Trophoblast cell (in vitro differentiated cells and primary cell): ENCODE results near the gene GOLGA2.

Experiments
- DNase-seq, 2 donors: peaks; one replicate each; pipeline ENCODE4 v3.0.0-alpha.2; 2016
- H2AFZ ChIP-seq: 2 replicates; pipeline ENCODE4 v1.6.1; 2013; ENCODE audit warnings: low read length, moderate library complexity, mild to moderate bottlenecking; ENCODE audit not compliant: insufficient read depth, poor library complexity
- H2AK5ac ChIP-seq: 2 replicates; pipeline ENCODE4 v1.6.1; 2013; ENCODE audit warnings: mild to moderate bottlenecking, low read length
- H2BK120ac ChIP-seq: 2 replicates; pipeline ENCODE4 v1.6.1; 2013; ENCODE audit warnings: low read length, mild to moderate bottlenecking, moderate library complexity; ENCODE audit not compliant: insufficient read depth, poor library complexity
- H2BK12ac ChIP-seq: 2 replicates; pipeline ENCODE4 v1.6.1; 2013; ENCODE audit warnings: mild to moderate bottlenecking, low read length, moderate library complexity
- H2BK5ac ChIP-seq: 2 replicates; pipeline ENCODE4 v1.6.1; 2013; ENCODE audit warnings: low read length, low read depth, moderate library complexity, mild to moderate bottlenecking; ENCODE audit not compliant: poor library complexity
- H3K14ac ChIP-seq: 2 replicates; pipeline ENCODE4 v1.6.1; 2013; ENCODE audit warnings: mild to moderate bottlenecking, low read length
- H3K18ac ChIP-seq: 2 replicates; pipeline ENCODE4 v1.6.1; 2013; ENCODE audit warnings: mild to moderate bottlenecking, low read length
- H3K23ac ChIP-seq: 2 replicates; pipeline ENCODE4 v1.6.1; 2013; ENCODE audit warnings: low read length
- H3K27ac ChIP-seq: 2 replicates; pipeline ENCODE4 v1.5.1; 2013; ENCODE audit warnings: low read depth, mild to moderate bottlenecking, inconsistent platforms, low read length, moderate library complexity
- H3K27me3 ChIP-seq: 2 replicates; pipeline ENCODE4 v1.6.1; 2013; ENCODE audit warnings: inconsistent platforms, mild to moderate bottlenecking, low read length, moderate library complexity; ENCODE audit not compliant: insufficient read depth
- H3K36me3 ChIP-seq, 2 experiments: 1 replicate in 1 of 2; 2 replicates in 1 of 2; pipeline ENCODE4 v1.6.1; 2013; ENCODE audit warnings: low read length in 2 of 2, mild to moderate bottlenecking in 2 of 2, moderate library complexity in 1 of 2; ENCODE audit not compliant: insufficient read depth in 2 of 2, control insufficient read depth in 1 of 2
- H3K4ac ChIP-seq: 2 replicates; pipeline ENCODE4 v1.6.1; 2013; ENCODE audit warnings: low read depth, mild to moderate bottlenecking, low read length, moderate library complexity
- H3K4me1 ChIP-seq, 2 experiments: 1 replicate in 1 of 2; 2 replicates in 1 of 2; pipeline ENCODE4 v1.6.1; 2013; ENCODE audit warnings: low read length in 2 of 2, mild to moderate bottlenecking in 2 of 2, moderate library complexity in 1 of 2; ENCODE audit not compliant: insufficient read depth in 2 of 2, control insufficient read depth in 1 of 2
- H3K4me2 ChIP-seq: 2 replicates; pipeline ENCODE4 v1.6.1; 2013; ENCODE audit warnings: inconsistent platforms, mild to moderate bottlenecking, low read length, moderate library complexity
- H3K4me3 ChIP-seq: 2 replicates; pipeline ENCODE4 v1.5.1; 2013; ENCODE audit warnings: mild to moderate bottlenecking, low read depth, low read length, inconsistent platforms
- H3K79me1 ChIP-seq: one replicate; pipeline ENCODE4 v1.6.1; 2013; ENCODE audit warnings: low read length
- H3K79me2 ChIP-seq: 2 replicates; pipeline ENCODE4 v1.6.1; 2013; ENCODE audit warnings: low read length, mild to moderate bottlenecking; ENCODE audit not compliant: control insufficient read depth, insufficient read depth, poor library complexity
- H3K9ac ChIP-seq: 2 replicates; pipeline ENCODE4 v1.6.1; 2013; ENCODE audit warnings: mild to moderate bottlenecking, low read length
- H3K9me3 ChIP-seq: 2 replicates; pipeline ENCODE4 v1.6.1; 2013; ENCODE audit warnings: low read depth, mild to moderate bottlenecking, control low read depth, inconsistent platforms, low read length; ENCODE audit not compliant: insufficient read depth
- H4K12ac ChIP-seq: 2 replicates; pipeline ENCODE4 v1.6.1; 2013; ENCODE audit warnings: low read depth, mild to moderate bottlenecking, low read length, moderate library complexity
- H4K8ac ChIP-seq: 2 replicates; pipeline ENCODE4 v1.6.1; 2013; ENCODE audit warnings: low read depth, mild to moderate bottlenecking, low read length, moderate library complexity
- H4K91ac ChIP-seq: one replicate; pipeline ENCODE4 v1.6.1; 2013; ENCODE audit warnings: low read depth, mild to moderate bottlenecking, low read length, moderate library complexity
- WGBS: extraction: QIAGEN DNeasy Blood & Tissue Kit; methylation state at CpG from one replicate; pipeline ENCODE4 v1.1.7; 2013; ENCODE audit warnings: missing lambda C conversion rate; ENCODE audit not compliant: insufficient read length, insufficient coverage; ENCODE audit errors: extremely low coverage; 5-methylcytosine and 5-hydroxymethylcytosine counted together

GOLGA2 gene

DNA sequence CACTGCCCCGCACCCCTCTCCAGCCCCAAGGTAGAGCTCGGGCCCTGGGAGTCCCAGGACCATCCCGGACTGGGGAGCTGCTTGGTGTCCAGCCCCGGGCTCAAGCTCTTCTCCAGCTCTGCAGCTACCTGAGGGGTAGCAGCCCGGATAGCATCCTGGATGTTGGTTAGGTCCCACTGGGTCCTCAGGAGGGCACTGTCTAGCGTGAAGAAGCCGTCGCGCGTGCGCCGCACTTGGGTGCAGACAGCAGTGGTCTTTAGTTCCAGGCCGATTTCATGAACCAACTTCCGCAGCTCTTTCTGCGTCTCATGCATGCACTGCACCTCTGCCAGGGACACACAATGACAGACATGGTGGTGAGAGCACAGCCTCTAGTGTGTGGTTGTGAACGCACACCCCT lies 33.7 kb upstream of the GOLGA2 start:
- H3K4me1 ChIP-seq = peaks cover 0 to 2% of the 10 kb centered on the region in 2 experiments
- H4K12ac ChIP-seq = no peak overlapping the region
- DNase-seq = no peak
- no peak overlapping the region for H3K4me2 ChIP-seq
- H2BK5ac ChIP-seq = no peak overlapping the region
- H3K4me3 ChIP-seq = no peak overlapping the region
- peaks cover 2% of the 10 kb centered on the region for H3K9me3 ChIP-seq
- H3K9ac ChIP-seq = no peak overlapping the region
- H3K79me2 ChIP-seq = no peaks in the 10 kb centered on the region
- H3K27ac ChIP-seq = no peak overlapping the region
- peaks cover 39 to 41% of the 10 kb centered on the region in 2 experiments for H3K36me3 ChIP-seq
- H2AK5ac ChIP-seq = no peak overlapping the region
- H3K14ac ChIP-seq = no peak overlapping the region
- no peak overlapping the region for H4K91ac ChIP-seq
- H3K27me3 ChIP-seq = no peaks in the 10 kb centered on the region
- no CpG with 5 or more reads among the region's 16 CpGs for WGBS
- H2AFZ ChIP-seq = no peak overlapping the region
- no peak overlapping the region for H2BK120ac ChIP-seq
- no peak overlapping the region for H3K23ac ChIP-seq
- H2BK12ac ChIP-seq = no peak overlapping the region
- H3K4ac ChIP-seq = no peak overlapping the region
- H3K79me1 ChIP-seq = no peaks in the 10 kb centered on the region
- no peak overlapping the region for H3K18ac ChIP-seq
- no peak overlapping the region for H4K8ac ChIP-seq

DNA sequence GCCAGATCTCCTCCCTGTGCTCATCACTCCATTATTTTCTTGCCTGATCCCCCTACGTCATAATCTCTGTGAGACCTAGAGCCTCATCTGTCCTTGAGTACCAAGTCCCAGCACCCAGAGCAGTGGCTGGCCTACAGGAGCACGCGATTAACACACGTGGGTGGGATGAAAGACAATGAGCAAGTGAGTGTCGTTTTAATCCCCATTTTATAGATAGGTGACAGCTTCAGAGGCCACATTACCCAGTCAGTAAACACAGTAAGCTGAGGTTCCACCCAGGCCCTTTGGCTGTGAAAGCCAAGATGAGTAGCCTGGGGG lies 29.1 kb upstream of the GOLGA2 start:
- H3K4ac ChIP-seq = no peak overlapping the region
- peaks cover 11 to 14% of the 10 kb centered on the region in 2 experiments for H3K36me3 ChIP-seq
- no peaks in the 10 kb centered on the region for H3K79me2 ChIP-seq
- no peak overlapping the region for H2BK12ac ChIP-seq
- no peak overlapping the region for H3K27ac ChIP-seq
- no peak overlapping the region for H3K4me2 ChIP-seq
- no peak overlapping the region for H4K12ac ChIP-seq
- H4K8ac ChIP-seq = no peak overlapping the region
- H2AK5ac ChIP-seq = no peak overlapping the region
- no peaks in the 10 kb centered on the region for H3K79me1 ChIP-seq
- H4K91ac ChIP-seq = no peak overlapping the region
- H3K14ac ChIP-seq = no peak overlapping the region
- no peaks in the 10 kb centered on the region for H3K27me3 ChIP-seq
- no peak overlapping the region for H3K18ac ChIP-seq
- H2BK120ac ChIP-seq = no peak overlapping the region
- H3K9ac ChIP-seq = no peak overlapping the region
- peaks cover 2% of the 10 kb centered on the region for H3K9me3 ChIP-seq
- no peak overlapping the region for H2BK5ac ChIP-seq
- no peak overlapping the region for H3K4me3 ChIP-seq
- no CpG with 5 or more reads among the region's 5 CpGs for WGBS
- no peak for DNase-seq
- no peak overlapping the region for H3K23ac ChIP-seq
- peaks cover 0 to 2% of the 10 kb centered on the region in 2 experiments for H3K4me1 ChIP-seq
- H2AFZ ChIP-seq = no peak overlapping the region

DNA sequence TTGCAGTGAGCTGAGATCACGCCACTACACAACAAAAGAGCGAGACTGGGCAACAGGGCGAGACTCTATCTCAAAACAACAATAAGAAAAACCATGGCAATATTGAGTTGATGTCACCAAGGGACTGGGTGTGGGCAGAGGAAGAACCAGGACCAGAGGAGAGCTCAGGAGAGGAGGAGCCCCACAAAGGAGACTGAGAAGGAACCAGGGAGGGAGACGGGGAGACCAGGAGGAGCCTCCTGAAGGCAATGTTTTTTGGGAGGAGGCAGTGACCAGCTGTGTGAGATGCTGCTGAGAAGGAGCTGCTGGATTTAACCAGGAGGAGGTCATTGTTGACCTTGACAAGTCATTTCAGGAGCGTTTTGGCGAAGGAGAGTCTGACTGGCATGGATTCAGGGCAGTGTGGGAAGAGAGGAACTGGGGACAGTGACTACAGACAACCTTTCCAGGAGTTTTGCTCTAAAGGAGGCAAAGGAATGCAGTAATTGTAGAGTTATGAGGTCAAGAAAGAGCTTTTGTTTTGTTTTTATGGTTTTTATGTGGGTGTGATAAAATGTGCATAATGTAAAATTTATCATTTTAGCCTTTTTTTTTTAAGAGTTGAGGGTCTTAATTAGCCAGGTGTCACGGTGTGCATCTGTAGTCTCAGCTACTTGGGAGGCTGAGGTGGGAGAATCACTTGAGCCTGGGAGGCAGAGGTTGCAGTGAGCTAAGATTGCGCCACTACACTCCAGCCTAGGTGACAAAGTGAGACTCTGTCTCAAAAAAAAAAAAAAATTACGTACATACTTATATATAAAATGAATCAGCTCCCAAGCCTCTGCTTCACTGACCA lies 28.5 kb upstream of the GOLGA2 start:
- Histone ChIP-seq H3K9ac (no peak overlapping the region), H4K12ac (no peak overlapping the region)
- WGBS = no CpG with 5 or more reads among the region's 9 CpGs

DNA sequence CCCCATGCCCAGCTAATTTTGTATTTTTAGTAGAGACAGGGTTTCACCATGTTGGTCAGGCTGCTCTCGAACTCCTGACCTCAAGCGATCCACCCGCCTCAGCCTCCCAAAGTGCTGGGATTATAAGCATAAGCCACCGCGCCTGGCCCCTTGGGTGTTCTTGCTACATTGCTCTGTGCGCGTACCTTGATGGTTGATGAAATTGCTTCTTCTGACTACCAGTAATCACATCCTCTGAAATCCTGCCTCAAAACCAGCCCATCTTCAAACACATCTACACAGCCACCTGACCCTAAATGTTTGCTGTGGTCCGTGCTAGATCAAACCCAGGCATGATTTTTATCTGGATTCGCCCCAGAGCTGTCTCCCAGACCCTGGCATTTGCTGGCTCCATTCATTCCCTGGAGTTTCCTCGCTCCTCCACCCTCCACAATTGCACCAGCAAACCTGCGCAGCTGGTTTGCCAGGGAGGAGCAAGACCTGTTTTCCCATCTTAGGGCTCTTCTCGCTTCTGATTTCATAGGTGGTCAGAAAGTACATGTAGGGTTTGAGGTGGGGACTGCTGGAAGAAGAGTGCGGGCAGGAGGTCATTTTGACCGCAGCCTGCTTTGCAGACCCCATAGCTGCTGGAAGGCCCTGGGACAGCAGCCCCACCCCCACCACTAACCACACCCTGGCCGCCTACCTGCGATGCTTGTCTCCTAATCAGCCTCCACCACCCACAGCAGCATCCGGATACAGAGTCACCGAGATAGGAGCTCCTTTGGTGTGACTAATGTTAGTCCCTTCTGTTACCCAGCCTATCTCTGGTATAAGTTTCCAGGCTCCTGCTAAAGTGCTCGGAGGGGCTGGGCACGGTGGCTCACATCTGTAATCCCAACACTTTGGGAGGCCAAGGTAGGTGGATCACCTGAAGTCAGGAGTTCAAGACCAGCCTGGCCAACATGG lies 23.0 kb upstream of the GOLGA2 start:
- Histone ChIP-seq H2BK12ac (no peak overlapping the region), H3K9ac (no peak overlapping the region), H3K4ac (no peak overlapping the region), H3K4me3 (no peak overlapping the region), H3K27ac (peak overlapping the region; percentile 0), H2BK5ac (no peak overlapping the region), H3K14ac (no peak overlapping the region), H3K79me1 (no peaks in the 10 kb centered on the region), H4K8ac (no peak overlapping the region), H2BK120ac (no peak overlapping the region), H3K36me3 (no peaks in the 10 kb centered on the region), H3K4me2 (no peak overlapping the region), H2AK5ac (no peak overlapping the region), H3K18ac (no peak overlapping the region), H4K91ac (no peak overlapping the region), H3K27me3 (no peaks in the 10 kb centered on the region), H3K9me3 (no peaks in the 10 kb centered on the region), H3K79me2 (no peaks in the 10 kb centered on the region), H2AFZ (no peak overlapping the region), H4K12ac (no peak overlapping the region), H3K23ac (no peak overlapping the region), H3K4me1 (peaks cover 9 to 15% of the 10 kb centered on the region in 2 experiments)
- WGBS = no CpG with 5 or more reads among the region's 20 CpGs
- peak; percentile 85 to 93 for DNase-seq

More for the DNA sequence above, 28.5 kb upstream of the GOLGA2 start:
- Histone ChIP-seq H3K4me2 (no peak overlapping the region), H3K27ac (no peak overlapping the region), H3K27me3 (no peaks in the 10 kb centered on the region), H4K8ac (no peak overlapping the region), H3K18ac (no peak overlapping the region), H3K9me3 (peaks cover 2% of the 10 kb centered on the region), H2BK12ac (no peak overlapping the region), H2AK5ac (no peak overlapping the region), H3K23ac (no peak overlapping the region), H3K79me2 (no peaks in the 10 kb centered on the region), H3K14ac (no peak overlapping the region), H2BK5ac (no peak overlapping the region), H3K36me3 (peaks cover 5 to 8% of the 10 kb centered on the region in 2 experiments), H3K4me1 (peaks cover 0 to 2% of the 10 kb centered on the region in 2 experiments), H3K79me1 (no peaks in the 10 kb centered on the region), H2BK120ac (no peak overlapping the region), H4K91ac (no peak overlapping the region), H3K4me3 (no peak overlapping the region), H2AFZ (no peak overlapping the region), H3K4ac (no peak overlapping the region)
- DNase-seq = peak in 1 of 2 donors; percentile 24
